ENCODE measurements around the gene CFAP77.

DNA sequence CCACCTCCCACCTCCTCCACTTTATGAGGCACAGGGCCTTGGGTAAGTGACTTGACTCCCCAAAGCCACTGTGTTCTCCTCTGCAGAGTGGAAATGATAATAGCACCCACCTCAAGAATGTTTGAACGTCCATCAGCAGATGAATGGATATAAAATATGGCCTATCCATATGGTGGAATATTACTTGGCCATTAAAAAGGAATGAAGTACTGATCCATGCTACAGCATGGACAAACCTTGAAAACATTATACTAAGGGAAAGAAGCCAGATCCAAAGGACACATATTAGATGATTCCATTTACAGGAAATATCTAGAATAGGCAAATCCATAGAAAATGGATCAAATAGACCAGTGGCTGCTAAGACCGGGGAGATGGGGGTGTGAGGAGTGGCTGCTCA lies 50.2 kb downstream of the CFAP77 start:
- TF ChIP-seq POLR2A (IDR thresholded peaks at IDR 0.05) = no peak
- TF ChIP-seq, protein P1, sequence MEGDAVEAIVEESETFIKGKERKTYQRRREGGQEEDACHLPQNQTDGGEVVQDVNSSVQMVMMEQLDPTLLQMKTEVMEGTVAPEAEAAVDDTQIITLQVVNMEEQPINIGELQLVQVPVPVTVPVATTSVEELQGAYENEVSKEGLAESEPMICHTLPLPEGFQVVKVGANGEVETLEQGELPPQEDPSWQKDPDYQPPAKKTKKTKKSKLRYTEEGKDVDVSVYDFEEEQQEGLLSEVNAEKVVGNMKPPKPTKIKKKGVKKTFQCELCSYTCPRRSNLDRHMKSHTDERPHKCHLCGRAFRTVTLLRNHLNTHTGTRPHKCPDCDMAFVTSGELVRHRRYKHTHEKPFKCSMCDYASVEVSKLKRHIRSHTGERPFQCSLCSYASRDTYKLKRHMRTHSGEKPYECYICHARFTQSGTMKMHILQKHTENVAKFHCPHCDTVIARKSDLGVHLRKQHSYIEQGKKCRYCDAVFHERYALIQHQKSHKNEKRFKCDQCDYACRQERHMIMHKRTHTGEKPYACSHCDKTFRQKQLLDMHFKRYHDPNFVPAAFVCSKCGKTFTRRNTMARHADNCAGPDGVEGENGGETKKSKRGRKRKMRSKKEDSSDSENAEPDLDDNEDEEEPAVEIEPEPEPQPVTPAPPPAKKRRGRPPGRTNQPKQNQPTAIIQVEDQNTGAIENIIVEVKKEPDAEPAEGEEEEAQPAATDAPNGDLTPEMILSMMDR (IDR thresholded peaks at IDR 0.05) = no peak
